ENCODE measurements around the gene STAMBPL1. TPM values are rescaled to one million over a fixed set of nuclear protein-coding genes. Genes with fewer than 3 reads are reported as not detected.

Gene STAMBPL1
- total RNA-seq, 1 experiment from 2014 or later = 0.54 TPM

GRCh38 chr10:88922041-88922440, 42.0 kb downstream of the STAMBPL1 start:
- Mint-ChIP-seq H3K9me3 (ENCODE audit: unreplicated experiment) (no peaks in the 10 kb centered on the region), H3K4me3 (ENCODE audit: unreplicated experiment) (no peak overlapping the region), H3K27me3 (ENCODE audit: insufficient read depth, unreplicated experiment) (no peaks in the 10 kb centered on the region), H3K4me1 (ENCODE audit: low read depth, unreplicated experiment) (no peaks in the 10 kb centered on the region), H3K36me3 (ENCODE audit: insufficient read depth, unreplicated experiment) (no peaks in the 10 kb centered on the region), H3K27ac (ENCODE audit: unreplicated experiment) (no peak overlapping the region)
- Histone ChIP-seq H3K27me3 (replicated peaks; ENCODE audit: control insufficient read depth, insufficient read depth, low read length) (no peaks in the 10 kb centered on the region), H3K4me1 (no peaks in the 10 kb centered on the region), H3K36me3 (ENCODE audit: control insufficient read depth, insufficient read depth, low read length) (no peaks in the 10 kb centered on the region), H3K4me3 (ENCODE audit: low read depth, low read length) (no peak overlapping the region), H3K9me3 (no peaks in the 10 kb centered on the region)
- intact Hi-C loops (cut with micrococcal nuclease; ENCODE audit: unreplicated experiment) = no loop called here
- ChIA-PET POLR2A (no interaction called here), CTCF (interaction anchor here (1.3 kb wide), 1 partner anchor 11 kb away, joined by 3 read pairs; no protein-coding TSS in a partner anchor)
- no TSS peak for BruUV-seq (replicated peaks)
- no peak for TF ChIP-seq CTCF (IDR thresholded peaks at IDR 0.05; ENCODE audit: insufficient read depth in 1 of 2, low read depth in 1 of 2, low read length in 1 of 2, severe bottlenecking in 1 of 2, unreplicated experiment in 1 of 2)
- DNase-seq = no peak

GRCh38 chr10:88923520-88923919, 43.5 kb downstream of the STAMBPL1 start:
- Mint-ChIP-seq H3K4me1 (ENCODE audit: low read depth, unreplicated experiment) (no peaks in the 10 kb centered on the region), H3K4me3 (ENCODE audit: unreplicated experiment) (no peak overlapping the region), H3K27me3 (ENCODE audit: insufficient read depth, unreplicated experiment) (no peaks in the 10 kb centered on the region), H3K36me3 (ENCODE audit: insufficient read depth, unreplicated experiment) (no peaks in the 10 kb centered on the region), H3K9me3 (ENCODE audit: unreplicated experiment) (no peaks in the 10 kb centered on the region), H3K27ac (ENCODE audit: unreplicated experiment) (no peak overlapping the region)
- TF ChIP-seq CTCF (IDR thresholded peaks at IDR 0.05; ENCODE audit: insufficient read depth in 1 of 2, low read depth in 1 of 2, low read length in 1 of 2, severe bottlenecking in 1 of 2, unreplicated experiment in 1 of 2) = no peak
- Histone ChIP-seq H3K4me1 (no peaks in the 10 kb centered on the region), H3K27me3 (replicated peaks; ENCODE audit: control insufficient read depth, insufficient read depth, low read length) (no peaks in the 10 kb centered on the region), H3K4me3 (ENCODE audit: low read depth, low read length) (no peak overlapping the region), H3K9me3 (no peaks in the 10 kb centered on the region), H3K36me3 (ENCODE audit: control insufficient read depth, insufficient read depth, low read length) (no peaks in the 10 kb centered on the region)
- CTCF ChIA-PET = no interaction called here
- BruUV-seq (replicated peaks) = no TSS peak
- intact Hi-C loops (cut with micrococcal nuclease; ENCODE audit: unreplicated experiment) = no loop called here
- POLR2A ChIA-PET = no interaction called here
- DNase-seq = no peak

- Histone ChIP-seq H3K4me1 (no peaks in the 10 kb centered on the region), H3K9me3 (no peaks in the 10 kb centered on the region), H3K27me3 (replicated peaks; ENCODE audit: control insufficient read depth, insufficient read depth, low read length) (no peaks in the 10 kb centered on the region), H3K4me3 (ENCODE audit: low read depth, low read length) (no peak overlapping the region), H3K36me3 (ENCODE audit: control insufficient read depth, insufficient read depth, low read length) (no peaks in the 10 kb centered on the region)
- H3K36me3 Mint-ChIP-seq (ENCODE audit: insufficient read depth, unreplicated experiment) = no peaks in the 10 kb centered on the region
- no TSS peak for BruUV-seq (replicated peaks)
- no peak overlapping the region for H3K4me3 Mint-ChIP-seq (ENCODE audit: unreplicated experiment)
- ChIA-PET POLR2A (no interaction called here), CTCF (no interaction called here)
- no peak for DNase-seq
- TF ChIP-seq CTCF (IDR thresholded peaks at IDR 0.05; ENCODE audit: insufficient read depth in 1 of 2, low read depth in 1 of 2, low read length in 1 of 2, severe bottlenecking in 1 of 2, unreplicated experiment in 1 of 2) = no peak
- H3K4me1 Mint-ChIP-seq (ENCODE audit: low read depth, unreplicated experiment) = no peaks in the 10 kb centered on the region
- intact Hi-C loops (cut with micrococcal nuclease; ENCODE audit: unreplicated experiment) = no loop called here
- peaks cover 2% of the 10 kb centered on the region for H3K27me3 Mint-ChIP-seq (ENCODE audit: insufficient read depth, unreplicated experiment)
- H3K27ac Mint-ChIP-seq (ENCODE audit: unreplicated experiment) = no peak overlapping the region
- H3K9me3 Mint-ChIP-seq (ENCODE audit: unreplicated experiment) = no peaks in the 10 kb centered on the region
Measured at GRCh38 chr10:88926566-88927415, 46.7 kb downstream of the STAMBPL1 start.

Measured in Caco-2 (cell line).